Measurements from ENCODE around the gene MRM2. TPM values are rescaled to one million over a fixed set of nuclear protein-coding genes. Genes with fewer than 3 reads are reported as not detected.

MRM2 gene
- total and polyA plus RNA-seq, 8 donors, result 9.9 to 22.3 (median 17.9) TPM

Other genes with a start within 250 kb of the MRM2 start
- 100 to 1,000 TPM in 1 of 5 donors, 10 to 100 TPM in 4; 12.8 to 469 (median 25.0) TPM for gene MAD1L1, start 9.3 kb downstream of the MRM2 start, total RNA-seq
- 10 to 100 TPM; 25.8 to 36.0 (median 28.7) TPM for gene MAD1L1, start 9.3 kb downstream of the MRM2 start, polyA plus RNA-seq
- gene NUDT1, start within 50 bp of the MRM2 start, total RNA-seq, result 1 to 10 TPM in 3 of 5 donors, not detected in 2; 4.6 to 8.1 (median 6.2) TPM
- gene NUDT1, start within 50 bp of the MRM2 start, polyA plus RNA-seq, result 10 to 100 TPM; 15.9 to 37.1 (median 28.6) TPM
- 10 to 100 TPM in 3 of 5 donors, 1 to 10 TPM in 2; 7.7 to 72.9 (median 11.6) TPM for gene SNX8, start 72.2 kb upstream of the MRM2 start, total RNA-seq
- 10 to 100 TPM; 11.7 to 13.4 (median 12.4) TPM for gene SNX8, start 72.2 kb upstream of the MRM2 start, polyA plus RNA-seq
- 100 to 1,000 TPM; 115 to 373 (median 150) TPM for gene EIF3B, start 112.6 kb upstream of the MRM2 start, total RNA-seq
- 10 to 100 TPM; 64.8 to 90.1 (median 88.3) TPM for gene EIF3B, start 112.6 kb upstream of the MRM2 start, polyA plus RNA-seq
- 10 to 100 TPM in 2 of 5 donors, 1 to 10 TPM in 3; 1.7 to 23.0 (median 8.5) TPM for gene CHST12, start 161.4 kb upstream of the MRM2 start, total RNA-seq
- 1 to 10 TPM; 1.8 to 6.6 (median 6.0) TPM for gene CHST12, start 161.4 kb upstream of the MRM2 start, polyA plus RNA-seq
- gene GRIFIN, start 234.2 kb upstream of the MRM2 start, total RNA-seq, result not detected
- not detected for gene GRIFIN, start 234.2 kb upstream of the MRM2 start, polyA plus RNA-seq

Data from stomach (tissue), 8 donors.